NCI-H526 treated with DMSO at 0.1 percent for 48 hours (cell line): ENCODE results near the gene NR0B2.
"Not testable (repeated sequence)": the region's sequence is repeated elsewhere in the genome, so short reads cannot be mapped to it uniquely, and the experiment has no call there.

ENCODE experiments used
- DNase-seq: peaks from one replicate; lab custom pipeline; 2025; lab: John Stamatoyannopoulos, UW

Gene NR0B2

DNA sequence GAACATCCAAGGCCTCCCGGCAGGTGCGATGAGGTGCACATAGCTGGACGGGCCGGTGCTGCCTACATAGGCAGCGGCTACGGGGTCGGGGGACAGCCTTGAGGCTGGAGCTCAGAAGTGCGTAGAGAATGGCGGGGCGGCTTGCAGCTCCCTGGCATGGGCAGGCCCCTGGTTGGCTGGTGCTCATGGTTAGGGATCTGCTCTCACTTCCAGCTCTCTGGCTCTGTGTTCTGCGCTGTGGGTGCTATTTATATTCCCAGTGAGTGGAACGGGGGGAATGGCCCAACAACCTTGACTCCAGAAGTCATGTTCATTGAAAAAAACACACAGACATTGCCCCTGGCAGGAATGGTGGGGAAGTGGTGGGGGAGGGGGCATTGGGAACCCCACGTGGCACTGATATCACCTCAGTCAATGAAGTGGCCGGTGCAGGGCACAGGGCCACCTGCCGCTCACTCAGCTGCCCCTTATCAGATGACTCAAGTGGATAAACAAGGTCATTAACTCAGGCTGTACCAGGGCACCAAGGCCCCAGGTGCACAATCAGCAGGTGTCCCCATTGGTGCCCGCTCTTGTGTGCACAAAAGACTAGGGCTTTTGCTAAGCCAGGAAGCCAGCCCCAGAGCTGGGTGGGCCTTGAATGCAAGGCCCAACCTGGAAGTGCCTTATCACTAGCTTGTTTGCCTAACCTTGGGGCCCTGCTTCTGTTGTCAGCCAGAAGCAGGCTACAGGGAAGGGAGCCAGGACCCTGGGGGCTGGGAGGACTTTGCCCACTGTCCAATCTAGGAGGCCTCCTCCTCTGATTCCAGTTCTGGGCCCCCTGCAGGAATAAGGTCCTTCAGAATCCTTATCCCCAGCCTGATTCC is at the start of gene NR0B2:
TSS of gene NR0B2 (minus strand) at position 222 of the 866 bp plus-strand sequence. CDS start at position 187, 35 bp downstream.
- DNase-seq = no peak

- DNase-seq = no peak
Measured at GRCh38 chr1:26961826-26962225, 48.1 kb upstream of the NR0B2 start.

DNA sequence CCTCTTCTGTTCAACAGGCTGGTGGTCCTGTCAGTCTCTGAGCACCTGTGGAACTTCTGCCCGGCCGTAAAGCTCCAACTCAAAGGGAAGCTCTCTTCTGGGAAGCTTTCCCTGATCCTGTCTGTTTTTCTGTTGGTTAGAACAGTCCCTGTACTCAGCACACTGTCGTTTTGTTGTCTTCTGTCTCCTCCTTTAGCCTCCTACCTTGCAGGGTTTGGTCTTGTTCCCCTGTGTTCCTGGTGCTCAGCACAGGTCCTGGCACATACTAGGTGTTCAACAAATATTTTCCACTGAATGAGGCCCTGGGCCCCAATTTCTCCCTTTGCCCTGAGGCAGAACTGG is 46.8 kb upstream of the NR0B2 start:
- no peak for DNase-seq

DNA sequence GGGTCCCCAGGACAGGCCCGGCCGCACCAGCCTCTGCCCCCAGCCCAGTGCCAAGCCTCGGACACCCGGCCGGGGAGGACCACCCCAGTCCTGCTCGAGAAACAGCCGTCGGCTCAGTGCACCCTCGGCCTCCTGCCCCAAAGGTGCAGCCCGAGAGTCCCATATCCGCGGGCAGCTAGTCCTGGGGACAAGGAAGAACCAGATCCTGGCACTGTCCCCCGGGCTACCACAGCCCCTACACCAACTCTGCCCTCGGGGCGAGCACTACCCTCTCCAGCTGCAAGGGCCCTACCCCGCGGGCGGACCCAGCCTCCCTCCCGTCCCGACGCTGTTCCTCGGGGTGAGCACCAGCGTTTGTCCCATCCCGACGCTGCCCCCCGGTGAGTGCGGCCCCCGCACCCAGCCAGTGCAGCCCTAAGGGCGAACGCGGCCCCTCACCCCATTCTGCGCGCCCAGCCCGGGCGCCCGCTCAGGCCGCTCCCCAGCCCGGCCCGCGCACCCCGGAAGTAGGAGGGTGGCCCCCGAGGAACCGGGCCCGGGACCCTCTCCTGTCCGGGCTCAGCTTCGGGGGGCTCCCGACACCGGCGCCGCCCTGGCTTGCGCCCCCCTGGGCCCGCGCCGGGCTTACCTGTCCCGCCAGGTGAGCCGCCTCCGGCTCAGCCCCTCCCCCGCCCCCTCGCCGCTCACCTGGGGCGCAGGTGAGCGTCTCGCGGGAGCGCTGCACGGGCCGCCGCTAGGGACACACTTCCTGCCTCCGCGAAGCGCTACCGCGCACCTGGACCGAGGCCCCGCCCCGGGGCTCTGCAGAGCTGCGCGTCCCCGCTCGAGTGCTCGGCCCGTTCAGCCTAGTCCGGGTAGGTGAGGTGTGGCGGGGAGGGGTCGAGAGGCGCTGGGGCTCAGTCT is 46.2 kb upstream of the NR0B2 start, which contains the start of gene KDF1:
TSS of gene KDF1 (minus strand) at position 747 of the 903 bp plus-strand sequence. CDS start 8,088 bp downstream, outside the sequence.
- DNase-seq = peak; percentile 76

DNA sequence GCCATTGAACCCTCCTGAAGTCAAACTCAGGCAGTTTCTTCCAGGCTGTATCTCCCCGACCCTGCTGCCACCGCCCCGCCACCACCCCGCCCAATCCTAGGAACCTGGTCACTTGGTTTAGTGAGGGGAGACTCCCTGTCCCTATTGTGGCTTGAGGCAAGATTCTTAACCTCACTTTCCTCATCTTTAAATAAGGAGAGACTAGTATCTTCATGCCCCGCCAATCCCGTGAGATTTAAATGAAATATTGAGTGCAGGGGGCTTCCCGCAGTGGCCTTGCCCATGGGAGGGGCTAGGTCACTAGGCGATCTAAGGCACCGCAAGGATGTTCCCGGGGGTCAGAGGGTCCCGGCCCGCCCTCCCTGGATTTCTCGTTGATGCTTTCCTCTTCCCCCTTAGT is 45.5 kb upstream of the NR0B2 start:
- no peak for DNase-seq

DNA sequence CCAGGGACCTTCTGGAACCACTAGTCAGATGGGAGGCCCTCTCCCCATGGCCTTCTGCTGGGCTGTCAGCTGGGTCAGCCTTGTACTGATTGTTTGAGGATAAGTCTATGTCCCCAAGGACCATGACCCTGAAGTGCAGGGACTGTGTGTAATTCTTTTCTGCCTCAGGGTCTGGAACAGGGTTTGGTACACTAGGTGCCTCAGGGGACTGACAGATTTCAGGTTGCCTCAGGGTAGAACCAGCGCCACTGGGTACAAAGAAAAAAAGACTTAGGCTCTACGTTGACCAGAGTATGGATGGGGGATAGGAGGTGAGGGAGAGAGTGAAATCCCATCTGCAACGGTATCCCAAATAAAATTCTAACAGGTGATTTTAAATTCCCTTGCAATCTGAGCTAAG is 43.5 kb upstream of the NR0B2 start:
- DNase-seq = no peak

DNA sequence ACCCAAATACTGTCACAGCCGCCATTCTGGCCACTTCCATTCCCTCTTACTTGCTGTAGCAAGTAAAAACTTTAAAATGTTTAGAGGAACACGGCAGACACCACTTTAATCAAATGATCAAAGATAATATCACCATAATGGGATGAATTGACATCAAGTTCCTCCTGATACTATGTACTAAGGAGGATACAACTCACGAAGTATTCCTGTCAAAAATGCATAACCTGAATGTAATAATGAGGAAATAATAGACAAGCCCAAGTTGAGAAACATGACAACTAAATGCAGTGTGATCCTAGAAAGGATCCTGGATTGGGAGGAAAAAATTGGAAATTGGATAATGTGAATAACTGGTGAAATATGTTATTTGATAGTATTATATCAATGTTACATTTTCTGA is 42.5 kb upstream of the NR0B2 start:
- DNase-seq = no peak

DNA sequence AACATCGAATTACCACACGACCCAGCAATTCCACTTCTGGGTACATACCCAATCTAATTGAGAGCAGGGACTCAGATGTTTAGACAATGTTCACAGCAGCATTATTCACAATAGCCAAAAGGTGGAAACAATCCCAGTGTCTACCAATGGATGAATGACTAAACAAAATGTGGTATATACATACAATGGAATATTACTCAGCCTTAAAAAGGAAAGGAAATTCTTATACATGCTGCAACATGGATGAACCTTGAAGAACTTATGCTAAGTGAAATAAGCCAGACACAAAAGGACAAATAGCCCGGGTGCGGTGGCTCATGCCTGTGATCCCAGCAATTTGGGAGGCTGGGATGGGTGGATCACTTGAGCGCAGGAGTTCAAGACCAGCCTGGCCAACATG is 39.6 kb upstream of the NR0B2 start:
- DNase-seq = no peak

DNA sequence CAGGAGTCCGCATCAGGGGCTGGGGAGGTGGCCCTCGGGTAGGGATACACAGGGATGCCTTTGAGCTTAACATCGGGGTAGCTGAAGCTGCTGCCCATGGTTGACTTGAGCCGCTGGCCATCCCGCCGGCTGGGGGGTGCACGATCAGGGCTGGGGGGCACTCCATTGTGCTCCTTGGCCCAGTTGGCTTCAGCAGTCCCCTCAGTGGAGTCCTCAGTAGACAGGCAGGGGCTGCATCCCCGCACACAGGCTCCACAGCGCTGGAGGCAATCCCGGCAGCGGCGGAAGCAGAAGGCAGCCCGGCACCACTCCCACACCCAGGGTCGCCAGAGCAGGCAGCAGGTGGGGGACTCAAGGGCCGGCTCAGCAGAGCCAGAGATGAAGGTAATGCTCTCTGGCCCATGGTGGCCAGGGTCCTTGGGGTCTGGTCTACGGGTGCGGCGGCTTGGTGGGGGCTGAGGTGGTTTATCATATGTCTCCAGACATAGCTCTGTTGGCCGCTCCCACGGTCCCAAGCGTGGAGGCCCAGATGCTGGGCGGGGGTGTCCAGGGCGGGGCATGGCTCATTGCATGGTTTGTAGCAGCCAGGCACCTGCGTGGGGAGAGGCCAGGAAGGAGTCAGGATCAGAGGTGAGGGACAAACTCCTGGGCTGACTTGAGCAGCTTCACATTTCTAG is 38.2 kb upstream of the NR0B2 start:
- no peak for DNase-seq

DNA sequence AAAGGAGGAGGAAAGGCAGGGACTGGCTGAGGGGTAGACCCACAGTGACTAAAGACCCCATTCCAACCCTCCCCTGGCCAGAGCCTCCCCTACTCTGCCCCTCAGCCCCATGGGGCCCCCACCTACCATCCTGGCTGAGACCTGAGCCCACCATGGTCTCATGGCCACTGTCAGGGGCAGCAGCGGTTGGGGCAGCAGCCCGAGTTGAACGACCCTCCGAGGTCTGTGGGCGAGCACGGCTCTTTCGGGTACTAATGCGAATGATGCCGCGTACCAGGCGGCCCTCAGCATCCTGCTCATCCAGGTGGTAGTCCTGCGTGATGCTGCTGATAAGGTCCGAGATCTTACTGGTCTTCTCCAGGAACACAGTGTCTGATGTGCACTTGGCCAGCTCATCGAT is 37.4 kb upstream of the NR0B2 start:
- DNase-seq = no peak

DNA sequence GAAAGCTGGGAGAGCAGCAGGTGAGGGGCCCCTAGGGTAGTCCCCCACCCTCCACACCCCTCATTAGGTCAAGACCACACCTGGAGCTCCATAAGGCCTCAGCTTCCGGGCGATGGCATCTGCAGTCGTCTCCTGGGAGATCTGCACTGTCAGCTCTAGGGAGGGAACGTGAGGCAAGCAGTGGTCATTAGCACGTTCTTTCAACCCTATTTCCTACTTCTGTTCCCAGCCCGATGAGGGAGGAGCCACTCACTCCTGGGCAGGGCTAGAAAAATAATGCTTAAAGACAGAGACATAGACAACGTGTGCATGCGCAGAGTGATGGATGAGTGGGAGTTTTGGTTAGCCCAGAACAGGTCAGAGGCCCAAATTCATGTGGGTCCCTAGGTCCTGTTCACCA is 36.8 kb upstream of the NR0B2 start:
- DNase-seq = no peak

- DNase-seq = no peak
Measured at GRCh38 chr1:26949926-26950319, 36.1 kb upstream of the NR0B2 start.

GRCh38 chr1:26949266-26949925 is 35.6 kb upstream of the NR0B2 start:
- DNase-seq = no peak

DNA sequence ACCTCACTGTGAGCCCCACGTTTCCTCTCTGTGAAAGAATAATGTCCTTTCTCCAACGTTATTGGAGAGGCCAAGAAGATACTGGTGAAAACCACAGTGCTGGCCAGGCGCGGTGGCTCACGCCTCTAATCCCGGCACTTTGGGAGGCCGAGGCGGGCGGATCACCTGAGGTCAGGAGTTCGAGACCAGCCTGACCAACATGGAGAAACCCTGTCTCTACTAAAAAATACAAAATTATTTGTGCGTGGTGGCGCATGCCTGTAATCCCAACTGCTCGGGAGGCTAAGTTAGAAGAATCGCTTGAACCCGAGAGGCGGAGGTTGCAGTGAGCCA is 34.9 kb upstream of the NR0B2 start:
- not testable (repeated sequence) for DNase-seq

DNA sequence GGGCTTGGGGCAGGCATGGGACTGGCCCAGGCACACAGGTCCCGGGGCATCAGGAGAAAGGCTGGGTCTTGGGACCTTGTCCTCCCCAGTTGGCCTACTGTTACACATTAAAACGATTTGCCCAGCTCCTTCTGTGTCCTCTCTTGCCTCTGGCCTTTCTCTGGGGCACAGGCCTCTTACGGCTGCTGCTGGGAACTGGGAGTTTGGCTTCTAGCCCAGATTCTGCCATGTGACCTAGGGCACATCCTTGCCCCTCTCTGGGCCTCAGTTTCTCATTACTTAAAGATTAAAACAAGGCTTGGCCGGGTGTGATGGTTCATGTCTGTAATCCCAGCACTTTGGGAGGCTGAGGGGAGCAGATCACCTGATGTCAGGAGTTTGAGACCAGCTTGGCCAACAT is 32.5 kb upstream of the NR0B2 start:
- no peak for DNase-seq

GRCh38 chr1:26945728-26946127 is 32.0 kb upstream of the NR0B2 start:
- no peak for DNase-seq

- DNase-seq = no peak
Measured at GRCh38 chr1:26945138-26945537, 31.4 kb upstream of the NR0B2 start.

DNA sequence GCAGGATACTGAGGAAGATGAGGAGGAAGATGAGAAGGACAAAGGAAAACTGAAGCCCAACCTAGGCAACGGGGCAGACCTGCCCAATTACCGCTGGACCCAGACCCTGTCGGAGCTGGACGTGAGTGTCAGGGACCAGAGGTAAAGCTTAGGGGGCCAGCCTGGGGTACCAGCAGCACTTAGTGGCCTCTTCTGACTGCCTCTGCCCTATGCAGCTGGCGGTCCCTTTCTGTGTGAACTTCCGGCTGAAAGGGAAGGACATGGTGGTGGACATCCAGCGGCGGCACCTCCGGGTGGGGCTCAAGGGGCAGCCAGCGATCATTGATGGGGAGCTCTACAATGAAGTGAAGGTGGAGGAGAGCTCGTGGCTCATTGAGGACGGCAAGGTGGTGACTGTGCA is 28.9 kb upstream of the NR0B2 start:
- no peak for DNase-seq

DNA sequence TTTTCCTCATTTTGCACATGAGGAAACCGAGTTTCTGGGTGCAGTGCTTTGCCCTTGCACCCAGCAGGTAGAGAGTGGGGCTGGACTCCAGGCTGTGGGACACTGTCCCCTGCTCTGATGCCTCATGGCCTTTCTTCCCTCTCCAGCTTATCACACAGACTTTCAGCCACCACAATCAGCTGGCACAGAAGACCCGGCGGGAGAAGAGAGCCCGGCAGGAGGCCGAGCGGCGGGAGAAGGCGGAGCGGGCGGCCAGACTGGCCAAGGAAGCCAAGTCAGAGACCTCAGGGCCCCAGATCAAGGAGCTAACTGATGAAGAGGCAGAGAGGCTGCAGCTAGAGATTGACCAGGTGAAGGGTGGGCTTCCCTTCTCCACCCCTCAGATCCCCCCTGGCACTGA is 27.5 kb upstream of the NR0B2 start:
- no peak for DNase-seq

DNA sequence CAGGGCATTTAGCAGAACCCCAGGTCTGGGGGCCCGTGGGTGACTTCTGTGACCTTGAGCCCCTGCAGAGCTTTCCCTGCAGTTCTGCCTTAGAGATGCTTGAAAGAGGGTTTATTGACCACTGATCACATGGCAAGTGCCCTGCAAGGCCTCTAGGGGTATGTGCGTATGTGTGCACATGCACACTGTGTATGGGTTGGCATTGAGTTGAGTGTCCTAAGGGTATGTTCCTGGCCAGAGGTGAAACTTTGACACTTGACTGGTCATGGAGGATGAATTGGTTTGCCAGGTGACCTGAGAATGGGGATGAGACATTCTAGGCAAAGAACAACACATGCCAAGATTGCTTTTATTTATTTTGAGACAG is 24.9 kb upstream of the NR0B2 start:
- DNase-seq = no peak

DNA sequence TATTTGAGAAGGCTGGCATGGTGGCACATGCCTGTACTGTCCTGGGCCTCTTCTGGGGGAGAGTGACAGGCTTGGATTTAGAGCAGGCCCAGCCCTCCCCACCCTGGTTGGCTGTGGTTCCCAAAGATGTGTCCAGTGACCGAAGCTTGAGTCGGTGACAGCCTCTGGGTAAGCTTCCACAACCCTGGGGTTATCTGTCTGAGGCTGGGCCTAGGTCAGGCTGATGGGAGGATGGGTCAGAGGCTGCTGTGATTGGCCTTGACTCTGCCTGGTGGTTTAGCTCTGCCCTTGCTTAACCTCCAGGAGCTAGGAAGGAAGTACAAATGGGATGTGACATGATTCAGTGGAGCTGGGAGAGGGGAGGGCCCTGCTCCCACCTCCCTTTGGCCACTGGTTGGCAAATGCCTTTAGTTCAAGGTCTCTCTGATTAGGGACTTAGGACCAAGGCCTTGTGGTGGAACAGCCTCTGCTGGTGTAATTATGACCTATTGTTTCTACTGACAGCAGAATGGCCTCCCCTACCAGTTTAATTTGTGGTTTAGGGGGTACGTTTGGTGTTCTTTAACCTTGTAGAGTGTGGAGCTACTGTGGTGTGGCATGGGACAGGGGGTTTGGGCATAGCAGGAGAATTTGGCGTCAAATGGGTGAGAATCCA is 24.4 kb upstream of the NR0B2 start:
- DNase-seq = no peak

DNA sequence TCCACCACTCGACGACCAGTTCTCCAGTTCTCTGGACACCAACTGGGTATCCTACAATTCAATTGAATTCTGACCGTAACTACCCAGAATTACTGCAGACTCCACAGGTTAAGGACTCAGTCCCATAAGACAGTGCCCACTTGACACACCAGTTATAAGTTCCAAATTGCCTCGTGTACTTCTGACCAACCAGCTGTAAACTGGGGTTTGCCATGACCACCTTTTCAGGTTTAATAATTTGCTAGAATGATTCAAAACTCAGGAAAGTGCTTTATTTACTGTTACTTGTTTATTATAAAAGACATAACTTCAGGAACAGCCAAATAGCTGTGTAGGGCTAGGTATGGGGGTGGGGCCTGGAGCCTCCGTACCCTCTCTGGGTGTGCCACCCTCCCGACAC is 23.0 kb upstream of the NR0B2 start:
- DNase-seq = no peak
